Right atrium auricular region (tissue), 2 donors: ENCODE results near the gene VTCN1. TPM values are rescaled to one million over a fixed set of nuclear protein-coding genes. Genes with fewer than 3 reads are reported as not detected.

Experiments used
- DNase-seq: peaks from one replicate; pipeline ENCODE4 v3.0.0-alpha.2; 2019; ENCODE audit warnings: low spot score
- H3K27ac ChIP-seq, 2 donors: fragments of 200-600 bp; sonication (generic); 1 replicate in 1 of 2; 2 replicates in 1 of 2; pipeline ENCODE4 v1.5.1; 2016 to 2019
- H3K27me3 ChIP-seq, 2 donors: fragments of 200-600 bp; sonication (generic); one replicate each; pipeline versions ENCODE4 v1.5.1 to v1.6.0; 2017 to 2019
- H3K36me3 ChIP-seq: fragments of 200-600 bp; sonication (generic); one replicate; pipeline ENCODE4 v1.5.1; 2016
- H3K4me1 ChIP-seq, 2 donors: fragments of 200-600 bp; sonication (generic); one replicate each; pipeline versions ENCODE4 v1.5.1 to v1.6.0; 2017 to 2019
- H3K4me3 ChIP-seq, 2 donors: fragments of 200-600 bp; sonication (generic); 1 replicate in 1 of 2; 2 replicates in 1 of 2; pipeline ENCODE4 v1.5.1; 2017 to 2019; ENCODE audit warnings: mild to moderate bottlenecking in 1 of 2, moderate library complexity in 1 of 2
- H3K9me3 ChIP-seq, 2 donors: fragments of 200-600 bp; sonication (generic); one replicate each; pipeline ENCODE4 v1.5.1; 2019
- CTCF ChIP-seq, 2 donors: fragments of 200-600 bp; sonication (generic); IDR thresholded peaks; one replicate each; pipeline ENCODE4 v1.5.1; 2019; ENCODE audit warnings: antibody characterized with exemption in 2 of 2
- total RNA-seq, 2 donors: library from RNA; depleted of rRNA; stranded (reverse); fragments of >200 nt; gene quantifications; one replicate each; pipeline ENCODE4 v1.1.0, GENCODE V29; 2016

Gene VTCN1
- total RNA-seq, 2 donors from 2014 or later = not detected

GRCh38 chr1:117147856-117148588, 62.7 kb downstream of the VTCN1 start:
- TF ChIP-seq CTCF (IDR thresholded peaks at IDR 0.05) = no peak
- Histone ChIP-seq H3K27ac (peak overlapping the region; percentile 65 to 66), H3K36me3 (no peaks in the 10 kb centered on the region), H3K9me3 (no peaks in the 10 kb centered on the region), H3K4me1 (no peaks in the 10 kb centered on the region), H3K27me3 (no peaks in the 10 kb centered on the region), H3K4me3 (peak overlapping the region; percentile 7 to 36)
- DNase-seq = no peak

GRCh38 chr1:117147341-117147831, 63.3 kb downstream of the VTCN1 start:
- DNase-seq = no peak
- Histone ChIP-seq H3K4me3 (peak overlapping the region; percentile 7 to 36), H3K4me1 (no peaks in the 10 kb centered on the region), H3K27me3 (no peaks in the 10 kb centered on the region), H3K36me3 (no peaks in the 10 kb centered on the region), H3K27ac (peak overlapping the region; percentile 65 to 66), H3K9me3 (no peaks in the 10 kb centered on the region)
- TF ChIP-seq CTCF (IDR thresholded peaks at IDR 0.05) = no peak

- Histone ChIP-seq H3K9me3 (no peaks in the 10 kb centered on the region), H3K36me3 (no peaks in the 10 kb centered on the region), H3K4me3 (peak overlapping the region in 1 of 2 donors; percentile 36), H3K27ac (peak overlapping the region; percentile 65 to 66), H3K4me1 (no peaks in the 10 kb centered on the region), H3K27me3 (no peaks in the 10 kb centered on the region)
- no peak for DNase-seq
- TF ChIP-seq CTCF (IDR thresholded peaks at IDR 0.05) = no peak
These were observed 64.0 kb downstream of the VTCN1 start for GRCh38 chr1:117146575-117147340.

- Histone ChIP-seq H3K27me3 (no peaks in the 10 kb centered on the region), H3K36me3 (no peaks in the 10 kb centered on the region), H3K4me3 (no peak overlapping the region), H3K27ac (peak overlapping the region; percentile 65 to 66), H3K4me1 (no peaks in the 10 kb centered on the region), H3K9me3 (no peaks in the 10 kb centered on the region)
- no peak for TF ChIP-seq CTCF (IDR thresholded peaks at IDR 0.05)
- DNase-seq = no peak
These were observed 64.7 kb downstream of the VTCN1 start for GRCh38 chr1:117146072-117146471.

- Histone ChIP-seq H3K27me3 (no peaks in the 10 kb centered on the region), H3K9me3 (no peaks in the 10 kb centered on the region), H3K27ac (peak overlapping the region in 1 of 2 donors; percentile 26), H3K4me1 (no peaks in the 10 kb centered on the region), H3K36me3 (no peaks in the 10 kb centered on the region), H3K4me3 (no peak overlapping the region)
- DNase-seq = no peak
- no peak for TF ChIP-seq CTCF (IDR thresholded peaks at IDR 0.05)
These were observed 66.9 kb downstream of the VTCN1 start for GRCh38 chr1:117143871-117144270.
